ENCODE results near the gene NEK4. TPM values are rescaled to one million over a fixed set of nuclear protein-coding genes. Genes with fewer than 3 reads are reported as not detected.

Gene NEK4
- total RNA-seq, 8 experiments from 2014 or later, result 8.0 to 32.5 (median 20.7) TPM

DNA sequence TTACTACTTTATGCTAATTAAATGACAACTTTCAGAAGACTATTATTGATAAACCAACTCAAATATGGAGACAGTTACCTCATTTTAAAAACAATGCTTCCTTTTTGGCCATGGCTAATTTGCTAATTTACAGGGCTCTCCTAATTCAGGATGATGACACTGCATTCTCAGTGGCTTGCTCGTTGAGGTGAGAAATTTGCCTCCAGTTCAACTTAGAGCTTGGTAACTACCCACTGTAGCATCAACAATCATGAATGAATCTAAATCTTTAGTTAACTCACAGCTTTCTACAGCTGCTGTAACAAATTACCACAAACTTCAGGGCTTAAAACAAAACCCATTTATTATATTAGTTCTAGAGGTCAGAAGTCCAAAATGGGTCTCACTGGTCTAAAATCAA is 99.1 kb downstream of the NEK4 start:
- no peak for ATAC-seq (replicated peaks in 6 of 8)
- in situ Hi-C loops (cut with MboI; ENCODE audit: low pct_unique_long_range_greater_than_20kb in 2 of 9, low sequenced_read_pairs in 9 of 9, unreplicated experiment in 9 of 9), result no loop called here
- no peaks in the 10 kb centered on the region for H3K4me1 ChIP-seq (replicated peaks in 1 of 2)
- no peak overlapping the region for H3K27ac ChIP-seq
- 22 to 80% (median 44%) methylated on average over 1 of the region's 1 CpG; no CpG with 5 or more reads in 5 of the 10 experiments for WGBS, 10 experiments
- no peak overlapping the region for H3K4me3 ChIP-seq

GRCh38 chr3:52670621-52671521 is 99.9 kb downstream of the NEK4 start:
- H3K27ac ChIP-seq, result no peak overlapping the region
- peak in 7 of 8 experiments; percentile 30 to 98 (median 94) for ATAC-seq (replicated peaks in 6 of 8)
- H3K4me1 ChIP-seq (replicated peaks in 1 of 2), result no peaks in the 10 kb centered on the region
- in situ Hi-C loops (cut with MboI; ENCODE audit: low pct_unique_long_range_greater_than_20kb in 2 of 9, low sequenced_read_pairs in 9 of 9, unreplicated experiment in 9 of 9), result no loop called here
- no peak overlapping the region for H3K4me3 ChIP-seq
- WGBS, 10 experiments, result 14 to 100% (median 91%) methylated on average over 1 to 9 of the region's 9 CpGs

DNA sequence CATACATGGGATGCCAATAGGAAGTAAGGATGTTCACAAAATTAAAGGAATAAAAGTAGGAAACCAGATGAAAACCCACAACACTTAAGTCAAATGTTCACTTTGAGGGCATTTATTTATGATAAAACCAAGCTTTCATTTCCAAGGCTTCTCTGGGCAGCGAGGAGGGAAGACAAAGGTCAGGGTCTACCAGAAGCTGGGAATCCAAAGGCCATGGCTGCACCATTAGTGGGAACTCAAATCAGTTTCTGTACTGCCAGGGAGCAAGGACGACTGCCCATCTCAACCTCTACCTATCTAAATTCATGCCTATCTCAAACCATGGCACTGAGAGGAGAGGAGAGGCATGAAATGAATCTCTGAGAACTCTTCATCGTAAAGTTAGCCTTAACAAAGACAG is 107.6 kb downstream of the NEK4 start:
- no peak overlapping the region for H3K27ac ChIP-seq
- ATAC-seq (replicated peaks in 6 of 8), result no peak
- in situ Hi-C loops (cut with MboI; ENCODE audit: low pct_unique_long_range_greater_than_20kb in 2 of 9, low sequenced_read_pairs in 9 of 9, unreplicated experiment in 9 of 9), result no loop called here
- no peaks in the 10 kb centered on the region for H3K4me1 ChIP-seq (replicated peaks in 1 of 2)
- 84 to 100% (median 100%) methylated on average over 1 to 3 of the region's 3 CpGs for WGBS, 10 experiments
- no peak overlapping the region for H3K4me3 ChIP-seq

DNA sequence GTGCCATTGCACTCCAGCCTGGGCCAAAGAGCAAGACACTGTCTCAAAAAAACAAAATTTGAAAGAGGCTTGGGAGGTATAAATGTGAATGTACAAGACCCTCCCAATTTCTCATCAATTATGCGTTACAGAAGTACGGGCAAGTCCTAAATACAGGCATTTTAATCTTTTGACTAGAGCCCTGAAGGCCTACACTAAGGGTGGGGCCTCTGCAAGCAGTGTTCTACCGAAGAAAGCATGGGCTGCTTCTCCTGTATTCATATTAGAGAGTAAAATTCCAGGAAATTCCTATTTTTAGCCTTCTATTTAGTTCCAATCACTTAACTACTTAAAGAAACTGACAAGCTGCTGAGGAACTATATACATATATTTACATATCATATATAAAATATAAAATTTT is 110.7 kb downstream of the NEK4 start:
- in situ Hi-C loops (cut with MboI; ENCODE audit: low pct_unique_long_range_greater_than_20kb in 2 of 9, low sequenced_read_pairs in 9 of 9, unreplicated experiment in 9 of 9), result no loop called here
- Histone ChIP-seq H3K27ac (no peak overlapping the region), H3K4me1 (replicated peaks in 1 of 2) (no peaks in the 10 kb centered on the region), H3K4me3 (no peak overlapping the region)
- ATAC-seq (replicated peaks in 6 of 8), result peak in 3 of 8 experiments; percentile 87 to 99 (median 99)
- 0 to 100% (median 79%) methylated on average over 1 to 3 of the region's 3 CpGs; no CpG with 5 or more reads in 1 of the 10 experiments for WGBS, 10 experiments

Other genes starting within 250 kb of the NEK4 start
- 100 to 1,000 TPM in 3 of 8 experiments, 10 to 100 TPM in 5; 13.3 to 156 (median 91.7) TPM for gene NT5DC2, start 237.1 kb downstream of the NEK4 start, total RNA-seq
- 100 to 1,000 TPM in 1 of 8 experiments, 10 to 100 TPM in 7; 38.6 to 102 (median 65.6) TPM for gene UQCC5, start 234.3 kb downstream of the NEK4 start, total RNA-seq
- 100 to 1,000 TPM in 1 of 8 experiments, 10 to 100 TPM in 7; 27.2 to 100 (median 66.9) TPM for gene PBRM1, start 85.0 kb downstream of the NEK4 start, total RNA-seq
- gene GNL3, start 84.9 kb downstream of the NEK4 start, total RNA-seq, result 100 to 1,000 TPM in 6 of 8 experiments, 10 to 100 TPM in 2; 75.6 to 219 (median 110) TPM
- gene GLT8D1, start 65.1 kb downstream of the NEK4 start, total RNA-seq, result 100 to 1,000 TPM in 1 of 8 experiments, 10 to 100 TPM in 7; 46.9 to 120 (median 66.2) TPM
- 100 to 1,000 TPM; 102 to 216 (median 130) TPM for gene SPCS1, start 64.8 kb downstream of the NEK4 start, total RNA-seq
- 1 to 10 TPM in 1 of 8 experiments, under 1 TPM in 4, not detected in 3; 0.38 to 1.0 (median 0.66) TPM for gene ITIH1, start 6.7 kb upstream of the NEK4 start, total RNA-seq
- 1 to 10 TPM in 3 of 8 experiments, under 1 TPM in 5; 0.22 to 3.3 (median 0.55) TPM for gene ITIH3, start 23.9 kb upstream of the NEK4 start, total RNA-seq
- gene ITIH4, start 59.7 kb upstream of the NEK4 start, total RNA-seq, result 1 to 10 TPM; 1.4 to 7.0 (median 2.6) TPM
- gene MUSTN1, start 64.1 kb upstream of the NEK4 start, total RNA-seq, result 1 to 10 TPM in 6 of 8 experiments, under 1 TPM in 1, not detected in 1; 0.38 to 9.3 (median 2.7) TPM
- 10 to 100 TPM in 5 of 8 experiments, 1 to 10 TPM in 3; 7.2 to 27.0 (median 13.3) TPM for gene STIMATE, start 126.6 kb upstream of the NEK4 start, total RNA-seq

Measured in motor neuron (in vitro differentiated cells).